ENCODE measurements around the gene OR6T1.

The OR6T1 gene, protein sequence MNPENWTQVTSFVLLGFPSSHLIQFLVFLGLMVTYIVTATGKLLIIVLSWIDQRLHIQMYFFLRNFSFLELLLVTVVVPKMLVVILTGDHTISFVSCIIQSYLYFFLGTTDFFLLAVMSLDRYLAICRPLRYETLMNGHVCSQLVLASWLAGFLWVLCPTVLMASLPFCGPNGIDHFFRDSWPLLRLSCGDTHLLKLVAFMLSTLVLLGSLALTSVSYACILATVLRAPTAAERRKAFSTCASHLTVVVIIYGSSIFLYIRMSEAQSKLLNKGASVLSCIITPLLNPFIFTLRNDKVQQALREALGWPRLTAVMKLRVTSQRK

DNA sequence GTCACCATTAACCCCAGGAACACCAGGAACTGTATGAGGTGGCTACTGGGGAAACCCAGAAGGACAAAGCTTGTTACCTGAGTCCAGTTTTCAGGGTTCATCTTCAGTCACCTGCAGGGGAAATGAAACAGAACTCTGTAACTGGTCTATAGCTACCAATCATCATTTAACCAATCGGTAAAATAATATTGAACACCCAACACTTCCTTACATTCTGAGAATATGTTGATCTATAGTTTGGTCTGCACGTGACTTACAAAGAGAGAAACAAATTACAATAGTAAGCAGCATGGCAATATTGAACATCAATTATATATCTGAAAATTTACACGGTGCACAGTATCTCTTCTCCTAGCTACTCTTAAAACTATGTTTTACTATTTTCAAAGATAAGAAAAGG lies at the start of gene OR6T1:
TSS of gene OR6T1 (minus strand) at position 101 of the 400 bp plus-strand sequence. CDS start at position 101, 0 bp downstream.
- no peak for DNase-seq (ENCODE audit: low read depth)

DNA sequence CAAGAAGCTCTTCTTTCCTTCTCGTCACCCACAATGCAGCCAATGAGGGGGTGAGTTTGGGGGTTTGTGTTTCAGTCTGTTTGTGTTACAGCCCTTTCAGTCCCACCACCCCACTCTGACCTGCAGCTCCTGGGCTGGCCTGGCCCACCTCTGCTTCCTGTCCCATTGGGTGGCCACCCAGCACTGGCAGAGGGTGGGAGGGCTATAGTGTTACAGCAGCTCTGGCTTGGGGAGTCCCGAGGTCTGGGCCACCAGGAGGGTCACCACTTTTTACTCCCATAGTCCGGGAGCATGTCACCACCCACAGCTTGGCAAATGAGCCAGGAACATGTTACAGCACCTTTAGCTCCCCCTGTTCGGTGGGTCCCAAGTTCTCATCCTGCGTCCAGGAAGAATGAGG lies 35.7 kb upstream of the OR6T1 start:
- no peak for DNase-seq (ENCODE audit: low read depth)

DNA sequence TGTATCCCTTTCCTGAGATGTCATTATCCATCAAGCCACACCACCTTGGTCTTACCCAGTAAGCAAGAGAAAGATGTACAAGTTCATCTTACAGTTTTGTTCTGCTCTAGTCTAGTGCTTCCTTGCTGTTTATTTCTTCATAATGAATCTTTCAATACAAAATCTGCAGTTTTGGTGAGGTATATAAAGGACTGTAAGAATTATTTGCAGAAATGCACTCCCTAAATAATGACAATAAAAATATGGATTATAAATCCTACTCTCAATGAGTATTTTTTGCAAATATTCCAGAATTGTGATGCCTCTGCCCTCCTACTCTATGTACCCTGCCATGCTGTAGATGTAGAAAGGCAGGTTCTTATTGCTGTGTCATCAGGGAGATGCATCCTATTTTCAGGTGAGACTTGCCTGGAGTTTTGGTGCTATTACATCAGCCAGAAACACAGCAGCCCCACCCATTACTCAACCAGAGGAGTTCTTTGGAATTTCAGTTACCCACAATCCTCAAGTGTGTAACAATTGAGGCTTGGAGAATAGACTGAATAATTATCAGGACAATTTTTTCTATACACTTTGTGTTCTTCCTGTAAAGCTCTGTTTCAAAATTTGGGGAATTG lies 34.2 kb upstream of the OR6T1 start, which contains the start of gene OR10S1:
TSS of gene OR10S1 (minus strand) at position 51 of the 617 bp plus-strand sequence. CDS start 117 bp downstream, outside the sequence.
- peak; percentile 1 for DNase-seq (ENCODE audit: low read depth)

DNA sequence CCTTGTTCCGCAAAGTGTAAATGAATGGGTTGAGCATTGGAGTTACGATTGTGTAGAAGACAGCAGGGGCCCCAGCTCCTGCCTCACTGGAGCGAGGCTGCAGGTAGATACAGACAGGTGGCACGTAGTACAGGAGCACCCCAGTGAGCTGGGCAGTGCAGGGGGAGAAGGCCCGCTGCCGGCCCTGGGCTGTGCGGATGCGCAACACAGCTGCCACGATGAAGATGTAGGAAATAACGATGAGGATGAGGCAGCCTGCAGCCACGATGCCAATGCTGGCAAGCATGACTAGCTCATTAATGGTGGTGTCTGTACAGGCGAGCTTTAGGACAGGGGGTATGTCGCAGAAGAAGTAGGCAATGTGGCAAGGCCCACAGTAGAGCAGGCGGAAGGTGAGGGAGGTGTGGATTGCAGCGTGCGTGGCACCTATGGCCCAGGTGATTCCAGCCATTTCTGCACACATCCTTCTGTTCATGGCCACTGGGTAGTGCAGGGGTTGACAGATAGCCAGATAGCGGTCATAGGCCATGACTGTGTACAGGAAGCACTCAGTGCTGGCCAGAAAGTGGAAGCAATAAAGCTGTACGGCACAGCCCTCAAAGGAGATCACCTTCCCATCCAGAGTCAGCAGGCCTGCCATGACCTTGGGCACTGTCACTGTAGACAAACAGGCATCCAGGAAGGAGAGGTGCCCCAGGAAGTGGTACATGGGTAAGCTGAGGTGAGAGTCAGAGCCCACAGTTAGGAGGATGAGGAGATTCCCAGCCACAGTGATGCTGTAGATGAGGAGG lies 33.3 kb upstream of the OR6T1 start:
- DNase-seq (ENCODE audit: low read depth): no peak

DNA sequence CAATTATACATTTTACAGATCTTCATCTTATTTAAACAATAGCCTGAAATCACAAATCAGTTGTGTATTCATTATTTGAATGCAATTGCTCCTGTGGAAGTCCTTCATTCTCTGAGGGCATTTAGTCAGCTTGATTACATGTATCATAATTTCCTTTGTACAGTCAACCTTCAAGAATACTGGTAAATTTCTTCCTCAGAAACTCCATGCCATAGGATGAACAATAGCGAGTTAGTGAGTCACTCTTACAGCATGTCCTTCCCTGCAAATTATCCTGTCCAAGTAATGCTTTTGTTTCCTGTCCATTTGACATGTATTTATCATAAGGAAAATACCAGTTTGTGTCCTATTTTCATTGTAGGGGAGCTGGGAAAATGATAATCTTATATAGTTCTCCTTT lies 30.2 kb upstream of the OR6T1 start:
- DNase-seq (ENCODE audit: low read depth): peak; percentile 75

DNA sequence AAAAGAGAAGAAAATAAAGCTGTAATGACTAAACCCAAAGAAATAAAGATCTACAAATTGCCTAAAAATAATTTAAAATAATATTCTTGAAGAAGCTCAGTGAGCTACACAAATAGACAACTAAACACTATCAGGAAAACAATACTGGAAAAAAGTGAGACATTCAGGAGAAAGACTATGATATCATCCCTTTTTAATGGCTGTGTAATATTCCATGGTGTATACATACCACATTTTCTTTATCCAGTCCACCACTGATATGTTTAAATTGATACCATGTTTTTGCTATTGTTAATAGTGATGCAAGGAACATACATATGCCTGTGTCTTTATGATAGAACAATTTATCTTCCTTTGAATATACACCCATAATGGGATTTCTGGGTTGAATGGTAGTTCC lies 13.1 kb upstream of the OR6T1 start:
- no peak for DNase-seq (ENCODE audit: low read depth)

DNA sequence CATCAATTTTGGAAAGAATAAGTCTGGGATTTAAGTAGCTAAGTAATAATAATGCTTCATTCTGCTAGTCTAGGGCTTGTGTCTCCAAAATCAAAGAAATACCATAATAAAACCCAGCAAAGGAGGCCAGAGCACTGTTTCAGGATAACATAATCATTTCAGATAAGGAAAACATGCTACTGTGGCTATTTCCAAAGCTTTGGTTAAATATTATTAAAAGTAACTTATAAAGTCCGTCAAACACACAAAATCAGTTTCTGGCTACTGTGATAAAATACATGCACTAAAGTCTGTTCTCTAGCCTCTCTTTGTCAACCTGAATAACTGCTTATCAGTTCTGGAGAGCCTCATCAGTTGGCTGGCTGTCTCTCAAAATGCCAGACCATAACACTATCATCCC lies 1.5 kb upstream of the OR6T1 start:
- DNase-seq (ENCODE audit: low read depth): no peak

DNA sequence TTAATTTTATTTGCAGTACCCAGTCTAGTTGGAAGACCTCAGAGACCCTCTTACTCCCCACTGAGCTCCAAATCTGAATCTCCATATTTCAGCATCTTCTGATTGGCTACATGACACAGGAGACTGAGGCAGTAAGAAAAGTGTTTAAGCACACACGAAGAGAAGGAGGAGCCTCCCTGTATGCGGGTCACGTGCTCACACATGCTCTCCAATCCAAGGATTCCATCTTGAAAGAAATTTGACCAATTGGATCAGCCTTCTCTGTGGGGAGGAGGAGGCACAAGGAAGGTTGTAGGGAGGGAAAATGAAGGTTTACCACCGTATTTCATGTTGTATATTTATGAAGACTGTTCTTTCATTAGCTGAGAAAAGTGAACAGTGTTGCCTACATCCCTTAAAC lies 1.2 kb downstream of the OR6T1 start:
- no peak for DNase-seq (ENCODE audit: low read depth)

DNA sequence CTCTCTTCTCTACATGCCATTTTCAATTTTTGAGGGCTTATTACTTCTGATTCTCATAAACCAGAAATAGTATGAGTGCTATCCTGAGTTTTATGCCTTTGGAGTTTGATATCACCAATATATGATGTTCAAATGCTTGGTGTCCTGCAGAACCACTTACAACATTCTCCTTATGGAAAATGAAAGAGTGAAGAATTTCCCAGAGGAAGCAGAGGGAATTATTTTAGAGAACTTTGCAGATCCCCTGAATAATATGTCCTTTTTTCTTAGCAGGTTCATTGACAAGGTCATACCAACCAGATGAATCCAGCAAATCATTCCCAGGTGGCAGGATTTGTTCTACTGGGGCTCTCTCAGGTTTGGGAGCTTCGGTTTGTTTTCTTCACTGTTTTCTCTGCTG lies 4.3 kb downstream of the OR6T1 start, which contains the start of gene OR4D5:
TSS of gene OR4D5 (plus strand) at position 301 of the 400 bp plus-strand sequence. CDS start at position 301, 0 bp downstream.
- no peak for DNase-seq (ENCODE audit: low read depth)

DNA sequence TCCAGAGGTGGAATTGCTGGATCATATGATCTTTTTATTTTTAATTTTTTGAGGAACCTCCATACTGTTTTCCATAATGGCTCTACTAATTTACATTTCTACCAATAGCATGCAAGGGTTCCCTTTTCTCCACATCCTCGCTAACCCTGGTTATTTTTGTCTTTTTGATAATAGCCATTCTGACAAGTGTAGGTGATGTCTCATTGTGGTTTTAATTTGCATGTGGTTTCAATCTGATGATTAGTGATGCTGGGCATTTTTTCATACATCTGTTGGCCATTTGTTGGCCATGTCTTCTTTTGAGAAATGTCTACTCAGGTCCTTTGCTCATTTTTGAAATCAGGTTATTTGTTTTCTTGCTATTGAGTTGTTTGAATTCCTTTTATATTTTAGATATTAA lies 19.6 kb downstream of the OR6T1 start:
- DNase-seq (ENCODE audit: low read depth): no peak

DNA sequence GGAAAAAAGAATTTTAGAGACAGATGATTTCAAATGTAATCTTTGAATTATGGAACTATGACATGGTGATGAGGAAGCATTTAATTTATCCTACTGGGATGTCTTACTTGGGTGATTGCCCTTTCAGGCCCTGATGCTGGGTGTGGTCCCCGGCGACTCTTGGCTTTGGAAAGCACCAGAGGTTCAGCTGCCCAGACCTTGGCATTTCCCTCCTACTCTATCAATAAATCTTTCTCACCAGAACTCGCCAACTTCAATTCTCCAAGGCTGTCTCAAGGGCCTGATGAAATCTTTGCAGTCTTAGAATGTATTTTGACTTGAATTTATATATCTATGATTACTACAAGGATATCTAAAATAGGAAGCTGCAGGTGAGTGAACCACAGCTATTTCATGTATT lies 22.7 kb downstream of the OR6T1 start:
- no peak for DNase-seq (ENCODE audit: low read depth)

DNA sequence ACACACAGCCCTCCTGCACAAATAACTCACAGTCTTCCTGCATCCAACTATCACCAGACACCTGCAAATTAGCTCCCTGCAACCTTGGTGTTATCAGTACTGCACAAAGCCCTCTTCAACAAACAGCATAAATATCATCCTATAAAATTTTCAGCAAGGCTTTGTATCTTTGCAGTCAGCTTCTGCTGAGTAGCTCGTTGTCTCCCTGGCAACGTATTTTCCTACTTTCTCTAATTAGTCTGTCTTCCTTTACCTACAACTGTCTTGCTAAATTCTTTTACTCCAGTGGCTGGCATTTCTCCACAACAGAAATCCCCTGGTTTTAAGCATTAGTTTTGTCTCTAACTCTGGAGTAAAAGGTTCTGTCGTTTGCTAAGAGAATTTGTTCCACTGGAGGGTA lies 37.8 kb downstream of the OR6T1 start:
- DNase-seq (ENCODE audit: low read depth): no peak

DNA sequence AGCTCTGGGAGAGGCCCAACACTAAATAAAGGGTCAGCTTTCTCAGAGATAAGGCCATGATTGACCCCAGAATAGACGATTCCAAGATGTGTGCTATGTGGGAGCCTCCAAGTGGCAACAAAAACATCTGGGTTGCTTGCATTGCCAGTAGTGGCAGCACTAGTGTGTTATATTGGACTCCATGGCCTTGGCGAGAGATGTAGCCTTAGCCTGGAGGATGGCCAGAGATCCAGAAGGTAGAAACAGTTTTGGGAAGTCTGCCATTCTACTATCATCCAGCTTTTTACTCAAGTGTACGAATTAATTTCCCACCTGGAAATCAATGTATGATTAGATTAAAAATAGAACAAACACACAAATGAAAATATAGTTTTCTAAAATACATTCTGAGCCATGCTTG lies 38.7 kb downstream of the OR6T1 start:
- DNase-seq (ENCODE audit: low read depth): no peak

DNA sequence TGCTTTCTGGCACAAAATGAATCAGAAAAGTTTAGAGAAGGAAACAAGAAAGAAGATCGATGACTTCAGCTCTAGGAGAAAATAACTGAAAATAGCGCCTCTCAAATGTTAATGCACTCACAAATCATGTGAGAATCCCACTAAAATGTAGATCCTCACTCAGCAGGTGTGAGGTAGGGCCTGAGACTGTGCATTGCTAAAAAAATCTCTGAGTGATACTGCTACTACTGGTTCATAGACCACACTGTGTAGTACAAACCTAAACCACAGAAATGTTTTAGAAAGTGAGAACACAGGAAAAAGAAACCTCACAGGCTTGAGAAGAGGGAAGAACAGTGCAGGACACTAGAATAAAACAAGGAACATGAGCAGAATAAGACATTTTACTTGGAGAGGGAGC lies 39.7 kb downstream of the OR6T1 start:
- no peak for DNase-seq (ENCODE audit: low read depth)

DNA sequence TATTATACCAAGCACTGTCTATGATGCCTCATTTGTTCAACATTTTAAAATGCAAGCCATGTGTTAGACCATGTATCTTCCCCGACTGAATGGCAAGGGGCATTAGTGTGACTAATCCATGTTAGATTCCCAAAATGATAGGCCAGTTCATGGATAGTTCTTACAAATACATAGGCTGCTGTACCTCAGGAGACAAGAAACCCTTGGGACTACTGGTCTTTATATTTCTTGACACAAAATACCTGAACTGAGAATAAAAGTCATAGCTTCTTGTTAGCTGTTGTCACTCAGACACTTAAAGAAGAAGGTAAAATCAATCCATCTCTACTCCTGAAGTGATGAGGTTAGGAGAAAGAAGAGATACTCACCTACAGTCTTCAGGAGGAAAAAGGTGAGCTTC lies 41.8 kb downstream of the OR6T1 start, which contains the start of gene OR8D4:
TSS of gene OR8D4 (plus strand) at position 301 of the 400 bp plus-strand sequence. CDS start 4,265 bp downstream, outside the sequence.
- DNase-seq (ENCODE audit: low read depth): no peak

DNA sequence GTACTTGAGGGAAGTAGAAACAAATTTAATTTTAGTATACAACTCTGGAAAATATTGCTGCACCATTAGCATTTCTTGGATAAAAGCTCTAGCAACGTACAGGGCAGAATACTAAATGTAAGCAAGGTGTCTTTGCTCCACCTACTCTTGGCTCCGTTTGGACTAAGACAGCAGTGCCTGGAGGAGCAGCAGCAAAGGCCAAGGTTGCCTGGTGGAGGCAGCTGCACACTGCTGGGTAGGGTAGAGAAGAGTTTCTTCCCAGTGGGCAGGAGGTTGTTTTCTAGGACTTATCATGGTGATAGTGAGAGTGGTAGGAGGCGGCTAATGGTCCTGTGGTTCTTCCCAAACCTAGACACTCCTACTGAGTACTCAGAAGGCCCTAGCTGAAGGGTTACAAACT lies 43.8 kb downstream of the OR6T1 start:
- DNase-seq (ENCODE audit: low read depth): no peak
